Stimulated activated CD4-positive, alpha-beta T cell treated with anti-CD3 and anti-CD28 coated beads, Interleukin-12 subunit alpha, Interleukin-12 subunit beta, amount 100 ng/mL, for 4 hours (primary cell): ENCODE results near the gene FCGR3B.
"Not testable (repeated sequence)": the region's sequence is repeated elsewhere in the genome, so short reads cannot be mapped to it uniquely, and the experiment has no call there.

Source experiments
- DNase-seq: peaks from one replicate; pipeline ENCODE4 v3.0.0-alpha.2; 2020

The FCGR3B gene

DNA sequence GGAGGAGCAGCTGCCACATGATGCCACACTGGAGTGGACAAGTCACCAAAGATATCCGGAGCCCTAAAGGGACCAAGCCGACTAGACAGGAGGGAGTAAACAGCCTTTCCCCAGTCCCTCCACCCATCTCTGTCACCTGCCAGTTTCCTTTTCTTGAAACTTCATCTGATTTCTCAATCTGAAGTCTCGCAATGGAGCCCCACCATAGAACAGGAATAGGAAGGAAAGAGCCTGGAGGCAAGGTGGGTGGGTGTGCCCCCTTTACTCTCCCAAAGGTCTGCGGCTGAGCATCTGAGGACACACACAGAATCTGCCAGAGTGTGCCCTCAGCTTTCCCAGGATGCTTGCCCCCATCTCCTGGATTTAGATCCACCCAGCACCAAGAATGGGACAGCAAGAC, at the start of gene FCGR3B:
Gene FCGR3B (minus strand): TSS at position 101 of the 400 bp plus-strand sequence. CDS start 82 bp downstream, at position 19.
- no peak for DNase-seq

DNA sequence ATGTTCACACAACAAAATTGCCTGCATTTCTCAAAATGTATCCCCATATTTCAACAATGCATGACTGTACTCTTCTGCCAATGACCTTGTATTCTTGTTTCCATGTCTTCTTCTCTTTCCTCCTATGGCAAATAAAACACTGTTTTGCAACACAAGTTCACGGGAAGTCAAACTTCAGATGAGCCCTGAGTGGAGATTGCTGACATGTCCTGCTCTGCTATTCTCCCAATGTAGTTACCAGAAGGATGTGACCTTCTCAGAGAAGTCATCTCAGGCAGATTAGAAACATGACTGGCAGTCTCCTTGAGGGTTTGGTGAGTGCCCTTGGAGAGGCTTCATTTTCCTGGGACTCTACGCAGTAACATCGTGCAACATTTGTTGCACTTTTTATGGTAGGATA, 47.5 kb upstream of the FCGR3B start:
- no peak for DNase-seq

DNA sequence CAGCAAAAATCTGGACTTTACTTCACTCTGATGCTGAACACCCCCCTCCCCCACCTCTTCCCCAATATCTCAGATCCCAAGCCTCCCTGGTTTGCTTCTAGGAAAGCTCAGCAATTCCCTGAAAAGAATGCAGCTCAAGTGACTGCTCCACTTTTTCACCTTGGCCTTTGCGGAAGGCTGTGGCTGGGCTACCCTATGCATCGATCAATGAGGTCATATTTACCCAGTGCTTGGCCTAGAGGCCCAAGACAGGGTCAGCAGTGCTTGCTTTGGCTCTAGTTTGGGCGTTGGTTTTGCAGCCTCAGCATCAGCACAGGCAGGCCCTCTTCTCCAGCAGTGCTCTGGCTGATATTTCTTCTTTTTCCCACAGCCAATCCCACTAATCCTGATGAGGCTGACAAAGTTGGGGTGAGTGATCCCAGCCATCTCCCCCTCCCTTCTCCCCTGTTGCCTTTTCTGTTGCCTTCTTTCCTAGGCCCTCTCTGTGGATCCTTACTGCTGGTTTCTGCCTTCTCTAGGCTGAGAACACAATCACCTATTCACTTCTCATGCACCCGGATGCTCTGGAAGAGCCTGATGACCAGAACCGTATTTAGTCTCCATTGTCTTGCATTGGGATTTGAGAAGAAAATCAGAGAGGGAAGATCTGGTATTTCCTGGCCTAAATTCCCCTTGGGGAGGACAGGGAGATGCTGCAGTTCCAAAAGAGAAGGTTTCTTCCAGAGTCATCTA, 46.1 kb upstream of the FCGR3B start:
- no peak for DNase-seq

DNA sequence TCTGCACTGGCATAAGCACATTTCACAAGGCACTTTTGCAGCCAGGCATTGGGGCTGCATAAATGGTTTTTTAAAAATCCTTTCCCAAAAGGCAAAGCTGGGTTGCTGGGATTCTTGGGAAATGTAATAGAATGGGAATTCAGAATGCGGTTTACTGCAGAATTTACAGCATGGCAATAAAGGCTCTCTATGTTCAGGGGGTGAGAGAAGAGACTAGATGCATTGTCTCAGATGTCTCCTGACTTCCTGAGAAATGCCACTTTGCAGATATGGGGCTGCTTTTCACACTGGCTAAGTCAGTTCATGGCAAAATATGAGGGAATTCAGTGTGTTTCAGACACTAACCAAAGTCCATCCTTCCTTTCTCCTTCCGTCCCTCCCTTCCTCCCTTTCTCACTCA, 45.5 kb upstream of the FCGR3B start:
- no peak for DNase-seq

DNA sequence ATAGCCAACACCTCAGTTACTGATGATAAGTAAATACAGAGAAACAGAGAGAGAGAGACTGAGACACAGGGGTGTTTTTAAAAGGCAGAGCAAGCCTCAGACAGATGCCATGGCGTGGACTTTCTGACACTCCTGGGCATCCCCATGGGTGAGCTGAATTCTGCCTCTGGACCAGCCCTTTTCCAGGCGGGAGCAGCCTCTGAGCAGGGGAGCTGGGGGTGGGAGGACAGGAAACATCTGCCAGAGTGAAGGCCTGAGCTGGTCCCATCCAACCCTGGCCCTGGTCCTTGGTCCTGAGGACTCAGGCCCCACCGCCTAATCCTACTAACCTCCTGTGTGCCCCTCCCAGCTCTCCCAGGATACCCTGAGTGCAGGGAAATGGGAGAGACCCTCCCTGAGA, 43.9 kb upstream of the FCGR3B start:
- DNase-seq = not testable (repeated sequence)

DNA sequence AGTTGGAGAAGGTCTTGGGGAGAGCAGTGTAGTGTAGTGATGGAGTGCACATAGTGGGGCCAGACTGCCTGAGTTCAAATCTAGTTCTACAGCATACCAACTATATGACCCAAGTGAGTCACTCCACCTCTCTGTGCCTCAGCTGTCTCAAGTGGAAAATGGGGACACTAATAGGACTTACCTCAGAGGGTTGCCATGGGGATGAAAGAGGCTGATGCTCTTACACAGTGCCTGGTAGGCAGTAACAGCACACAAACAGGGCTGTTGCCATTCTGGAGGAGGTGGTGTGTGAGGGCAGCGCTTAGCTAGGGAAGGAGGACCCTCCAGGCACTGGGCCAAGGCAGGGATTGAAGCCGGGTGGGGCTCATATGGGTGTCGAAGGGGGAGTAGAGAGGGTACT, 43.5 kb upstream of the FCGR3B start:
- not testable (repeated sequence) for DNase-seq

DNA sequence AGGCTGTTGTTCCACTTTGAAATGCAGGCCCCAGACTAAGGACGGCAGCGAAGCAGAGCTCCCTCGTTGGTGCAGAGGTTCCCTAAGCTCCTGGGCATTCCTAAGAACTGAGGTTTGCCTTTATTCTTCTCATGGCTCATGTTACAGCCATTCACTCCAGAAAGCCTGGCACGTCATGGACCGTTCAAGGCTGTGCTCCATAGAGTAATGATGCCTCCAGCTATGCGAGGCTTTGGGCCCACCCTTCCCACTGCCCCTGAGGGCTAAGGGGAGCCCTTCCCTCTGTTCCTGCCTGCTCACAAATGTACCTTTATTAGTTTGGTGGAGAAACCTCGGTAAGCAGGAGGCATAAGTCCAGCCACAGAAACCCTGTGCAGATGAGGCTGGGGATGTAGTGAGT, 42.5 kb upstream of the FCGR3B start:
- DNase-seq = not testable (repeated sequence)

DNA sequence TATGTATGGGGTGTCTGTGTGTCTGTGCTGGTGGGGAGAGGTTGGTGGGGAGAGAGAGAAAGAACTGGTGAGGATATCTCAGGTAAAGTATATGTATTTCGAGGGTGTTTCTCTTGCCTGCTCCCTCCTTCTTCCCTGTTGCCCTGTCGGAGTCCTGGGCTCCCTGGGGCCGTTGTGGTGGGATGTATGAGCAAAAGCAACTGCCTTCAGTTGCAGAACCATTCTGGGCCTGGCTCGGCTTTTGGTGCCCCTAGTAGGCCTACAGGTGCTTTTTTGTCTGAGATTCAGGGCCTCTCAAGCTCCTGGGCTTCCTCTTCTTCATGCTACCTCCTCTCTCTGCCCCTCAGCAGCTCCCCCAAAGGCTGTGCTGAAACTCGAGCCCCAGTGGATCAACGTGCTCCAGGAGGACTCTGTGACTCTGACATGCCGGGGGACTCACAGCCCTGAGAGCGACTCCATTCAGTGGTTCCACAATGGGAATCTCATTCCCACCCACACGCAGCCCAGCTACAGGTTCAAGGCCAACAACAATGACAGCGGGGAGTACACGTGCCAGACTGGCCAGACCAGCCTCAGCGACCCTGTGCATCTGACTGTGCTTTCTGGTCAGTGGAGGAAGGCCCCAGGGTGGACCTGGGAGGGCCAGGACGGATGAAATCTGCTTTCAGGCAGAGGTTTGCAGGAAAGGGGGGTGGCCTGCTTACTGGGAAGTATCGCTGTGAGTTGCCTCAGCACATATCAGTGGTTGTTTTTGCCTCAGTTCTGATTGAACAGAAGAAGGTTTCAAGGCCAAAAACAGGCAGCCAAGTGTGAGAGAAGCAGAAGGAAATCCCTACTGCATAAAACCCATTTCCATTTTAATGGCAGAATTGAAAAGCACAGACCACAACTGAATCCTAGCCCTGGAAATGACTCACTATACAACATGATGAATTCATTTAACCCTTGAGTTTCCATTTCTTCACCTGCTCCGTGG, 40.4 kb upstream of the FCGR3B start:
- DNase-seq = not testable (repeated sequence)

DNA sequence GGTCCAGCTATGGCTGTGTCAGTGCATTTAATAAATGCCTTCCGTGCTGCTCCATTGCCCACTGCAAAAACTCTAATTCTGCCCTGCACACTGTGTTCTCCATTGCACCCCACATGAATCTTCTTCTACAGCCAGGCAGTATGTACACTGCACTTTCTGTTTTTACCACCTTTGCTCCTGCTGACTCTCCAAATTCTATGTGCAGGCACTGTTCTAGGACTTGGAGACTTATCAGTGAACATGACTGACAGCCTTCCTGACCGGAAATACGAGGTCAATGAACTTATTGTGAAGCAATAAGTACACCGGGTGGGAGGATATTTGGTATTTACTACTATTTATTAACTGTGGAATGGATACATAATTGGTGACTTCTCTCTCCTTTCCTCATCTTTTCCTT, 33.7 kb upstream of the FCGR3B start:
- not testable (repeated sequence) for DNase-seq

DNA sequence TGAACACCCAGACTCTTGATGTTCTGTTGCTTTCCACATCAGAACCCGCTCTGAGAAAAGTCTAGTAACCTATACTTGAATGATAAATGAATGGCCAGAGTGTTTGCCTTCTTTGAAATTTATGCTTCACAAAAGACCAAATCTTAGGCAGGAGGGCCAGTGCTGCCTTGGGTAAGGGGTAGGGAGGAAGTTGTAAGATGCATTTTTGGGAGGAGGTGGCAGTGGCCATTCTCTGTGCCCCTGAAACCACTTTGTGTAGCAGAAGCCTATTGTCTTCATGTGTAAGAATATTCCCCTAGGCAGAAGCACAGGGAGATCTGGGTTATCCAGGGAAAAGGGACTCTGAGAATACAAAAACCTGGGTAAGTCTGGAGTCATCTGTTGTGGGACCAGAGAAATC, 32.6 kb upstream of the FCGR3B start:
- DNase-seq = not testable (repeated sequence)

DNA sequence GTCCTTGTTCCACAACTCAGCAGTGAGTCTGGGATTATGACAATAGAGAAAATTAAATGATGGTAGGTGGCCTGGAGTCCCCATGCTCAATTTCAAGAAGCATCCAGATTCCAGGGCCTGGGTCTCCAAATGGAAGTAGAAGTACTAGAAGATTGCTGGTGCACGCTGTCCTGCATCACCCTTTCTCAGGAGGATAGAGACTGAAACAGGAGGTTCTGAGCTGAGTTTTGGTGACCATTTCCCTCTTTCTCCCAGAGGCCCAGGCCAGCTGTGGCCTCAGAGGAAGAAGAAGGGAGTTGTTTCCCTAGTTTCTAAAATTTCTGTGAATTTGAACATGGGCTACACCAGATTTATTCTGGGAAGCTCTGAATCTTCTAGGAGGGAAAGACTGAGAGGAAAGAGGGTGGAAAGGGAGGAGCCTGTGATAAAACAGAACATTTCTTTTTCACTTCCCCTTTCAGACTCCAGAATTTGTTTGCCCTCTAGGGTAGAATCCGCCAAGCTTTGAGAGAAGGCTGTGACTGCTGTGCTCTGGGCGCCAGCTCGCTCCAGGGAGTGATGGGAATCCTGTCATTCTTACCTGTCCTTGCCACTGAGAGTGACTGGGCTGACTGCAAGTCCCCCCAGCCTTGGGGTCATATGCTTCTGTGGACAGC, 31.8 kb upstream of the FCGR3B start, which contains the start of gene FCGR2B:
Gene FCGR2B (plus strand): TSS at position 460 of the 656 bp plus-strand sequence. CDS start 99 bp downstream, at position 559.
- not testable (repeated sequence) for DNase-seq

DNA sequence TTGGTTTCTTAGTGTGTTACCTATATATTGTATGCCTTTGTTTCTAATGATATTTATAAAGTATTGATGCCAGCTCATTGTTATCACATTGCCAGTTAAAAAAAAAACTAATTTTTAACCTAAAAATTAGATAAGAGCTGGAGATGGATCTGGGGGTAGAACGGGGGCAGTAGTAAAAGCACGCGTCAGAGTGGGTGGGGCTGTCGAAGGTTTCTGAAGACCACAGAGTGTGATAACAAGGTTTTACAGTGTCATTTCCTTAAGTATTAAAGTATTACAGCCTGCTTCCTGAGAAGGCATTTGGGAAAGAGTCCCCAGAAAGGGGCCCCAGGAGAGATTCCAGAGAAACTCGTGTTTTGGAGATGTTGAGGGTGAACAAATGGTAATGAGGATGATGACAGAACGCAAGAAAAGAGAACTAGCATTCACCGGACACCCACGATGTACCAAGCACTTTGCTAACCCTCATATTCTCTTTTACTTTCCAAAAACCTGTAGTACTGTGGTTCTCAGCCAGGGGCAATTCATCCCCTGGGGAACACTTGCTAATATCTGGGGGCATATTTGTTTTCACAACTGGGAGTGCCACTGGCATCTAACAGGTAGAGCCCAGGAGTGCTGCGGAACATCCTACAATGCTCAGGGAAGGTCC, 30.8 kb upstream of the FCGR3B start:
- not testable (repeated sequence) for DNase-seq

DNA sequence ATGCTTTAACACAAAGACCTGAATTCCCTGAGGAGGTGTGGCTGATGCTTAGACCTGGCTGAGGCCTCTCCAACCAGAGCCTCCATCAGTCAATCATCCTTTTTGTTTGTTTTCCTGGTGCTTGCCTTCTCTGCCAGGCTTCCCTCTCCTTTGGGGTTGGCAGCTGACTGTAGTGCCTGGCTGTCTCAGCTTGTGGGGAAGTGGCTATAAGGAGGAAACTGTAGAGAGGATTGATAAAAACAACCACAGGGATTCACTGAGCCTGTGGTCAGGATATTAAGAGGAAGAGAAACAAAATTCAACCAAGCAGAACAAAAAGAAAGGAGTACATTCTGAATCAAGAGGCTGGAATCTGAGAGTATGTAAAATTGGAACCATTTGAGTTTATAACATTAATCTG, 27.5 kb upstream of the FCGR3B start:
- not testable (repeated sequence) for DNase-seq

DNA sequence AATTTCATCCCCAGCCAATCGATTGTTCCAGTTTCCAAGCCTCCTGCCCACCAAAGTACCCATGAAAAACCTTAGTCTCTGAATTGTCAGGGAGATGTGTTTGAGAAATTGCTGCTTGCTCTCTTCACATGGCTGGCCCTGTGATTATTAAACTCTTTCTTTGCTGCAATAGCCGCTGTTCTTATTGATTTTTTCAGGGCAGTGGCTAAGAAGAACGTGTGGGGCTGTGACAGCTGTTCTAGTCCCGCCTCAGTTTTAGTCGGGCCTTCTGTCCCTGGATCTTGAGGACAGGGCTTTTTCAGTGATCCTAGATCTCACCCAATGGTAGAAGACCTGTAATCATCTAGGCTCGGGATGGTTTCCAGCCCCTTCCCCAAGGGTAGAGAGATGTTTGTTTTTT, 23.0 kb upstream of the FCGR3B start:
- not testable (repeated sequence) for DNase-seq

DNA sequence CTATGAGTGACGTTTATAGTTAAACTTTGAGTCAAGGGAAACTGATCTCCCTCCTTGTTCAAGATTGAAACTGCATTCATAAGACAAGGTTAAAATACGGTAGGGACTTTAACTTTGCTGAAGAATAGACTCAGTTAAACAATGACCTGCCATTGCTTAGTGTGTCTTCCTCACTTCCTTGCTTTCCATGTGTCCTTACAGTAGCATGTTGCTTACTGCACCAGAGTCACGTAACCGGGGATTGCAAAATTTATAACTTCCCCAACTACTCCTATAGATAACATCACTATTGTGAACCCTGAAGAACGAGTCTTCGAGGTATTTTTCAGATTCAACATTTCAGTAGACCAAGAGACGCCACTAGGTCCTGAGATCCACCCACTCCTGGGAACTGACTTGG, 22.6 kb upstream of the FCGR3B start:
- not testable (repeated sequence) for DNase-seq

DNA sequence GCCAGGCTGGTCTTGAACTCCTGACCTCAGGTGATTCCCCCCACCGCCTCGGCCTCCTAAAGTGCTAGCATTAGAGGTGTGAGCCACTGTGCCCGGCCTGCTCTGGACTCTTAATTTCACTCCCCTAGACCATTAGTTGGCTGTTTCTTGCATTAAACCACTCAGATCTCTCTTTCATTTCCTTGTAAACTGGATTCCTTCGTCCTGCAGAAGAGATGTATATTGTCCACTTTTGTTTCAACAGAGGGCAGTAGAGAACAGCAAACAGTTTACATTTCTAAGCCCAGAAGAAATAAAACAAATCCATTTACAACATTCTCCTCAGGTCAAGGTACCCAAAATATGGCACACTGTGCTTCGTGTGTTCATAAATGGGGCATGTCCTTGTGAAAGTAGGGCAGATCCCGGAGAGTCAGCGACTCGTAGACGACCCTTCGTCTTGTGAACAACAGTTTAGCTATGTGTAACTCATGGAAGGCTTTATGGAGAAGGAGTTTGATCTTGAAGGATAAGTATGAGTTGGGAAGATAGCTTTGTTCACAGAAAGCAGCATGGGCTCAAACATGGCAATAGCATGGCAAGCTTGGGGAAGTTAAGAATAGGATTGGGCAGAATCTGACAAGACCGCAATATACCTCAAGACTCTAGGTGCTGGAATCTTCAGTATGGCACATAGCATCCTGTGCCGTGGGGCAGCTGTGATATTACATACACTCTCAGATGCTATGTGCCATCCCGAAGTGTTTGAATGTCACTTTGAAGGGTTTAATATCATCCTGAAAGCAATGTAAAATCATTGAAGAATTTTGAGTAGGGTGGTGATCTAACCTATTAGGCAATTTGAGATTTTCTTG, 16.8 kb upstream of the FCGR3B start:
- not testable (repeated sequence) for DNase-seq

DNA sequence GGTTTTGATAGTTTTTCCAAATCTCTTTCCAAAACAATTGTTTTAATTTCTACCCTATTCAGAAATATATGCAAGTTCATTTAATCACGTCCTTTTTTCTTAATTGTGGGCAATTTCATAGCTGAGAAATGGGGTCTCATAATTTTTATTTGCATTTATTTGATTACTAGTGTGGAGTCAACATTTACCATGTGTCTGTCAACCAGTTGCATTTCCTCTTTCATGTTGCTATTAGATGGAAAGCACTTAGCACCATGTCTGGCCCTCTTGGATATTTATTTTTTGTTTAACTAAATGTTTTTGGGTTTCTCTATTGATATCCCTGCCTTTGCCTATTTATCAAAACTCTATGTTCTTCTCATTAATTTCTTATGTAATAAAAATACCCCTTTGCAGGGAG, 13.9 kb upstream of the FCGR3B start:
- DNase-seq = not testable (repeated sequence)

DNA sequence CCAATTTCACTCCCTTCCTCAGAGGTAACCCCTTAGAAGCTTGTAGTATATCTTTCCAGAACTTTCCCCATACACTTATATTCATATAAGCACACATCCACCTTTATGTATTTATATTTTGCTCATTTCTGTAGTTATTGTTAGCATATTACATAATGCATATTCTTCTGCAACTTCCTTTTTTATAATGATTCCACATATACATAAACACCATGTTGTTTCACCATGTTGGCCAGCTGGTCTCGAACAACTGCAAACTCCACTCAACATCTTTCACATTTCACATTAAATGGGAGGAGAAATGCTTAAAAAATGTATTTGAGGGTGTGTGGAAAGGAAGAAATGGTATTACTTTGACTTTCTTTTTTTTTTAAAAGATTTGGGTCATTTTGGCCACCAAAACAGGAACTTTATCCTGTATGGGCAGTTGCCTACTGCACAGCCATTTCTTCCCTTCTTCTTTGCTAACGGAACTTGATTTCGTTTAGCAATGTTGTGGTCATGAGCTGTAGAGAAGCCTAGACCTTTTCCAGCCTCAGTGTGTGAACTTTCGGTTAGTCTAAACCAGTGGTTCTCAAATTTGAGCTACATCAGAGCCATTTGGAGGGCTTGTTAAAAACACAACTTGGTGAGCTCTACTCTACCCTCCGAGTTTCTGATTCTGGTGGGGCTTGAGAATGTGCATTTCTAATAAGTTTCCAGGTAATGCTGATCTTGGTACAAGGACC, 12.7 kb upstream of the FCGR3B start:
- not testable (repeated sequence) for DNase-seq

DNA sequence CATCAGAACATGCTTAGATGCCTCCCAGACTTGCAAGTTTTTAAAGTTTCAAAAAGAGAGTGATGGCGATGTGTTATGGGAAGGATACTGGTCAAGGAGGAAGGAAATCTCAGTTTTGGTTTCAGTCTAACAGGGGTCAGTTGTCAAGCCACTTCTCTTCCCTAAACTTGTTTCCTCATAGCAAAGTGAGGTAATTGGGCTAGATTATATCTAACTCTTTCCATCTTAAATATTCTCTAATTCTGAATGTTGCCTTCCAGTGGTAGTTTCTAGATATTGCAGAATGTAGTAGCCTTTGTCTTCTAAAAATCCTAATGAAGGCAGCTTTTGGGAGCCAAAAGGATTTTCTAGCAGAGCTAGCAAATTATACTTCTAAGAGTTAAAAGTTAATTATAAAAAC, 11.7 kb upstream of the FCGR3B start:
- not testable (repeated sequence) for DNase-seq

DNA sequence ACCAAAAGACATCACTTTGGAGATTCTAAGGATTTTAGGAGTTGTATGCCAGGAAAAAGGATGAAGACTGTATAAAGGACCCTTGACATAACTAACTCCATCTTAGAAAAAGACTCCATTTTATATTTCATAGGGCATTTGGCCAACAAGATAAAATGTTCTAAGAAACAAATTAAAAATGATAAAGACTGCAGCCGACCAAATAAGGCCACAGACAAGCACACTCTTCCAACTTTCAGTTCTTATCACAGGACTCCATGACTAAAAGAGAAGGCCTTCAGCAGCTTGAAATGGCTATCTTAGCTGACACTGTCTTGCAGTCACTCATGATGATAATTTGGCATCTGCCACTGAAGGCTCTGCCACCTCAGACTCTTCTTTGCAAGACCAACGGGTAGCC, 8.2 kb upstream of the FCGR3B start:
- not testable (repeated sequence) for DNase-seq
